Testis (tissue), 2 donors: Measurements from ENCODE around the gene MGAT3.

Experiments
- POLR2A ChIP-seq: fragments of 450-650 bp; IDR thresholded peaks from one replicate; pipeline ENCODE4 v1.6.1; 2017; ENCODE audit warnings: antibody characterized with exemption, mild to moderate bottlenecking, moderate library complexity
- TF ChIP-seq, protein P1 (sequence below), 3 experiments: fragments of 450-650 bp in 2 of 3; fragments of 200-600 bp in 1 of 3; sonication (generic) in 1 of 3; IDR thresholded peaks; one replicate each; pipeline ENCODE4 v1.5.1; 2016 to 2019; ENCODE audit warnings: antibody characterized with exemption in 3 of 3, mild to moderate bottlenecking in 2 of 3, moderate library complexity in 1 of 3

DNA sequence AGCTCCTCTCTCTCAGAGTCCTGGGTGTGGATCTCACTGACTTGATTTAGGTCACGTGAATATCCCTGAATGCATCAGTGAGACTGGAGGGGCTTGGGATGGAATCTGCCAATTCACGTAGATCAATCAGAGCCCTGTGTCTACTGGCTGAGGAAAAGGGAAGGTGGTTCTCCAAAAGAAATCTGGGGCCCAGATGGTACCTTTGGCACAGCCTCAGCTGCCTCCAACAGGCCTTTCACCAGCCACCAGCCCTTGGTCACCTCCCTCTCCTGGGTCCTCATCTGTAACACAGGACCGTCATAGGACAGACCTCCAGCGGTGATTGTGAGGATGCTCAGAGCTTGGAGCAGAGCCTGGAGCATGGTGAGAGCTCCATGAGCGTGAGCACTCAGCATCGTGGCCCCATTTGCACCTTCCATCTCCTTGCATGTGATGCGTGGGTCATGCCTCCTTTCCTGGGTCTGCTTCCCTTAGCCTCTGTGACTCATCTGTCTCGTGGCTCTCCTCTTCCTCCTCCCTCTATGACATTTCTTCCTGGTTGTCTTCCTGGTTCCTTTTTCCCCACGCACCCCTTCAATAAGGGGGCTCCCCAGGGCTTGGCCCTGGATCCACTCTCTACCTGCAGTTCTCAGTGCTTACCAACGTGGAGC lies 37.8 kb downstream of the MGAT3 start:
- TF ChIP-seq, protein P1, sequence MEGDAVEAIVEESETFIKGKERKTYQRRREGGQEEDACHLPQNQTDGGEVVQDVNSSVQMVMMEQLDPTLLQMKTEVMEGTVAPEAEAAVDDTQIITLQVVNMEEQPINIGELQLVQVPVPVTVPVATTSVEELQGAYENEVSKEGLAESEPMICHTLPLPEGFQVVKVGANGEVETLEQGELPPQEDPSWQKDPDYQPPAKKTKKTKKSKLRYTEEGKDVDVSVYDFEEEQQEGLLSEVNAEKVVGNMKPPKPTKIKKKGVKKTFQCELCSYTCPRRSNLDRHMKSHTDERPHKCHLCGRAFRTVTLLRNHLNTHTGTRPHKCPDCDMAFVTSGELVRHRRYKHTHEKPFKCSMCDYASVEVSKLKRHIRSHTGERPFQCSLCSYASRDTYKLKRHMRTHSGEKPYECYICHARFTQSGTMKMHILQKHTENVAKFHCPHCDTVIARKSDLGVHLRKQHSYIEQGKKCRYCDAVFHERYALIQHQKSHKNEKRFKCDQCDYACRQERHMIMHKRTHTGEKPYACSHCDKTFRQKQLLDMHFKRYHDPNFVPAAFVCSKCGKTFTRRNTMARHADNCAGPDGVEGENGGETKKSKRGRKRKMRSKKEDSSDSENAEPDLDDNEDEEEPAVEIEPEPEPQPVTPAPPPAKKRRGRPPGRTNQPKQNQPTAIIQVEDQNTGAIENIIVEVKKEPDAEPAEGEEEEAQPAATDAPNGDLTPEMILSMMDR (IDR thresholded peaks at IDR 0.05): no peak
- TF ChIP-seq POLR2A: no peak
